Thyroid gland (tissue), 4 donors: ENCODE data around the gene GFOD1.

ENCODE experiments used
- POLR2A ChIP-seq, 2 donors: fragments of 450-650 bp; IDR thresholded peaks; one replicate each; pipeline ENCODE4 v1.6.1; 2017; ENCODE audit warnings: antibody characterized with exemption in 2 of 2, mild to moderate bottlenecking in 2 of 2, moderate library complexity in 1 of 2
- TF ChIP-seq, protein P1 (sequence below), 6 experiments: fragments of 200-600 bp in 3 of 6; fragments of 450-650 bp in 3 of 6; sonication (generic) in 3 of 6; IDR thresholded peaks; one replicate each; pipeline ENCODE4 v1.5.1; 2016 to 2019; ENCODE audit warnings: antibody characterized with exemption in 6 of 6, mild to moderate bottlenecking in 2 of 6, inconsistent platforms in 1 of 6, moderate library complexity in 1 of 6

DNA sequence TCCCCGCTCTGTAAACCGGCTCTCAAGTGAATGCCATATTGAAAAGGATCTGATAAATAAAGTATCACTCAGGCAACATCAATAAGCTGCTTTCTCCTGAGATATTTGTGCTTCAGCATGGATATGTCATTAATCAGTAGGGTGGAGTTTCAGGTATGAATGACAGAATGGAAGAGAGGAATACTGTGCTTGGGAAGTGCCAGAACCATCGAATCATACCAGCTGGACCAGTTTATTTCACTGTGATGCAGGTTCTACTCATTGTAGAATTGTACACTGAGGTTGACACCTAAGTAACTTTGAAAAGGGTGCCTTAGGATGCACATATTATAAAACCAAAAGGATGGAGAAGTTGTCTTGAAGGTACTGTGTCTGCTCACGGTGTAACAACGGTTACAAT, 141.2 kb downstream of the GFOD1 start:
- TF ChIP-seq, protein P1, sequence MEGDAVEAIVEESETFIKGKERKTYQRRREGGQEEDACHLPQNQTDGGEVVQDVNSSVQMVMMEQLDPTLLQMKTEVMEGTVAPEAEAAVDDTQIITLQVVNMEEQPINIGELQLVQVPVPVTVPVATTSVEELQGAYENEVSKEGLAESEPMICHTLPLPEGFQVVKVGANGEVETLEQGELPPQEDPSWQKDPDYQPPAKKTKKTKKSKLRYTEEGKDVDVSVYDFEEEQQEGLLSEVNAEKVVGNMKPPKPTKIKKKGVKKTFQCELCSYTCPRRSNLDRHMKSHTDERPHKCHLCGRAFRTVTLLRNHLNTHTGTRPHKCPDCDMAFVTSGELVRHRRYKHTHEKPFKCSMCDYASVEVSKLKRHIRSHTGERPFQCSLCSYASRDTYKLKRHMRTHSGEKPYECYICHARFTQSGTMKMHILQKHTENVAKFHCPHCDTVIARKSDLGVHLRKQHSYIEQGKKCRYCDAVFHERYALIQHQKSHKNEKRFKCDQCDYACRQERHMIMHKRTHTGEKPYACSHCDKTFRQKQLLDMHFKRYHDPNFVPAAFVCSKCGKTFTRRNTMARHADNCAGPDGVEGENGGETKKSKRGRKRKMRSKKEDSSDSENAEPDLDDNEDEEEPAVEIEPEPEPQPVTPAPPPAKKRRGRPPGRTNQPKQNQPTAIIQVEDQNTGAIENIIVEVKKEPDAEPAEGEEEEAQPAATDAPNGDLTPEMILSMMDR (IDR thresholded peaks at IDR 0.05), result no peak
- no peak for TF ChIP-seq POLR2A (IDR thresholded peaks at IDR 0.05)
